GM18499 (cell line): ENCODE measurements around the gene MYO3B.

ENCODE experiments used
- ATAC-seq: cut with Tn5 transposase; IDR thresholded peaks from one replicate; pipeline ENCODE4 v1.9.1; 2021; ENCODE audit warnings: moderate number of reproducible peaks; ENCODE audit not compliant: insufficient read depth, unreplicated experiment

Gene MYO3B

GRCh38 chr2:170359466-170359865 lies 181.5 kb downstream of the MYO3B start:
- no peak for ATAC-seq

- no peak for ATAC-seq
These were observed 182.7 kb downstream of the MYO3B start for GRCh38 chr2:170360546-170361089.

GRCh38 chr2:170361090-170361936 lies 183.4 kb downstream of the MYO3B start:
- ATAC-seq: no peak

- ATAC-seq: no peak
These were observed 184.4 kb downstream of the MYO3B start for GRCh38 chr2:170362313-170362870.

GRCh38 chr2:170362871-170363631 lies 185.1 kb downstream of the MYO3B start:
- ATAC-seq: no peak

GRCh38 chr2:170365003-170365402 lies 187.1 kb downstream of the MYO3B start:
- no peak for ATAC-seq

GRCh38 chr2:170365686-170366085 lies 187.7 kb downstream of the MYO3B start:
- ATAC-seq: no peak

GRCh38 chr2:170368370-170368769 lies 190.4 kb downstream of the MYO3B start:
- no peak for ATAC-seq

GRCh38 chr2:170369228-170369627 lies 191.3 kb downstream of the MYO3B start:
- no peak for ATAC-seq

GRCh38 chr2:170369894-170370293 lies 191.9 kb downstream of the MYO3B start:
- no peak for ATAC-seq

GRCh38 chr2:170371231-170371998 lies 193.5 kb downstream of the MYO3B start:
- no peak for ATAC-seq

- no peak for ATAC-seq
These were observed 197.2 kb downstream of the MYO3B start for GRCh38 chr2:170375192-170375591.

GRCh38 chr2:170377500-170378207 lies 199.7 kb downstream of the MYO3B start:
- no peak for ATAC-seq

GRCh38 chr2:170380267-170380666 lies 202.3 kb downstream of the MYO3B start:
- ATAC-seq: no peak

- ATAC-seq: no peak
These were observed 203.7 kb downstream of the MYO3B start for GRCh38 chr2:170381678-170382077.

GRCh38 chr2:170386554-170386953 lies 208.6 kb downstream of the MYO3B start:
- ATAC-seq: no peak

GRCh38 chr2:170391018-170391417 lies 213.1 kb downstream of the MYO3B start:
- no peak for ATAC-seq

GRCh38 chr2:170391697-170392096 lies 213.8 kb downstream of the MYO3B start:
- ATAC-seq: no peak

- ATAC-seq: no peak
These were observed 216.0 kb downstream of the MYO3B start for GRCh38 chr2:170393861-170394498.
